BE2C (cell line): Measurements from ENCODE around the gene LYZ.

Experiments
- DNase-seq: peaks from one replicate; pipeline ENCODE4 v3.0.0-alpha.2; 2020
- H3K27me3 ChIP-seq: fragments of 250-450 bp; sonication (Bioruptor Pico); 2 replicates; pipeline ENCODE4 v1.5.1; 2020; ENCODE audit warnings: mild to moderate bottlenecking
- H3K36me3 ChIP-seq: fragments of 250-450 bp; sonication (Bioruptor Pico); 2 replicates; pipeline ENCODE4 v1.5.1; 2020; ENCODE audit warnings: mild to moderate bottlenecking
- H3K4me1 ChIP-seq: fragments of 250-450 bp; sonication (Bioruptor Pico); 2 replicates; pipeline ENCODE4 v1.5.1; 2020
- H3K4me3 ChIP-seq: 2 replicates; pipeline ENCODE4 v1.5.1; 2011; ENCODE audit warnings: low read depth, low read length
- H3K9me3 ChIP-seq: fragments of 250-450 bp; sonication (Bioruptor Pico); 2 replicates; pipeline ENCODE4 v1.5.1; 2020
- CTCF ChIP-seq: IDR thresholded peaks from 2 replicates; pipeline ENCODE4 v1.5.1; 2012; ENCODE audit warnings: mild to moderate bottlenecking, low read depth, low read length

The LYZ gene

DNA sequence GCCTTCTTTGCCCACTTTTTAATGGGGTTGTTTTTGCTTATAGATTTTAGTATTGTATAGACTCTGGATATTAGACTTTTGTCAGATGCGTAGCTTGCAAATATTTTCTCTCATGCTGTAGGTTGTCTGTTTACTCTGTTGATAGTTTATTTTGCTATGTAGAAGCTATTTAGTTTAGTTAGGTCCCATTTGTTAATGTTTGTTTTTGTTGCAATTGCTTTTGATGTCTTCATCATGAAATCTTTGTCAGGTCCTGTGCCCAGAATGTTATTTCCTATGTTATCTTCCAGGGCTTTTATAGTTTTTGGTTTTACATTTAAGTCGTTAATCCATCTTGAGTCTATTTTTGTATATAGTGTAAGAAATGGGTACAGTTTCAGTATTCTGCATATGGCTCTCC lies 30.0 kb upstream of the LYZ start:
- no peaks in the 10 kb centered on the region for H3K36me3 ChIP-seq
- TF ChIP-seq CTCF: no peak
- no peaks in the 10 kb centered on the region for H3K4me1 ChIP-seq
- H3K27me3 ChIP-seq: no peaks in the 10 kb centered on the region; the same call in 1 of the 2 replicates
- no peak overlapping the region for H3K4me3 ChIP-seq
- DNase-seq: no peak
- H3K9me3 ChIP-seq: no peaks in the 10 kb centered on the region

DNA sequence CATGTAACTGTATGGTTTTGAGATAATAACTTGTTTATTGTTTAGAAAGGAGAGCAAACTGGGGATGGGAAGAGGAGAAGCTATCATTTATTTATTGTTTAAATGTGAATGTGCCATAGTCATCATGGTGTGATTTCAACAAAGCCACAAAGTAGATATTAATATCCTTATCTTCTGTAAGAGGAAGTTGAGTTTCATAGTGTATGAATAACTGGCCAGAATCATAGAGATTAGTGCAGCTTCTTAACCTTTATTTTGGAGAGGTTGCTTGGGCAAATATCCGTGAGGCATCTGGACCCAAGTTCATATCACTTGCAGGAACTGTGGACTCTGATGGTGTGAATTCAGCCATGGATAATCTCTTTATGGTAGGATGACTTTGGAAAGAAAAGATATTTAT lies 26.8 kb upstream of the LYZ start:
- Histone ChIP-seq H3K9me3 (no peaks in the 10 kb centered on the region), H3K4me1 (no peaks in the 10 kb centered on the region), H3K36me3 (no peaks in the 10 kb centered on the region), H3K4me3 (no peak overlapping the region), H3K27me3 (peaks cover 10% of the 10 kb centered on the region)
- TF ChIP-seq CTCF: no peak
- DNase-seq: no peak

GRCh38 chr12:69324797-69325466 lies 23.2 kb upstream of the LYZ start:
- Histone ChIP-seq H3K9me3 (no peaks in the 10 kb centered on the region), H3K4me3 (no peak overlapping the region), H3K4me1 (no peaks in the 10 kb centered on the region), H3K27me3 (peaks cover 40% of the 10 kb centered on the region), H3K36me3 (no peaks in the 10 kb centered on the region)
- DNase-seq: no peak
- TF ChIP-seq CTCF: no peak

DNA sequence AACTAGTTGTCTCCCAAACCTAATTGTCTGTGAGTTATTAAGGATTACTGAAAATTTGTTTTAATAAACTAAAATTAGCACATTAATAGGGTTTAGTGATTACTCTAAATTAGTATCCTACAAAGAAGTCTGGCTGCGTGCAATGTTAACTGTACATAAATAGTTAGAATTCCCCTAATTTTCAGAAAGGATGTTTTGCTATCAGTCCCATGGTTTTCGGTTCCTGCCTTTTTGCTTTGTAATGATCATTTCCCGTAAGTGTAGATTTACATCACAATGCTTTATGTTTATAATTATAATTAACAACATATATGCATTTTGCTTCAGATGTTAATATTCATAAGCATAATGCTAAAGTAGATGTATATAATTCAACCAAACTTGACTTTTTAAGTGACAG lies 19.8 kb upstream of the LYZ start:
- H3K4me1 ChIP-seq: no peaks in the 10 kb centered on the region
- no peak for DNase-seq
- H3K27me3 ChIP-seq: peaks cover 63% of the 10 kb centered on the region
- H3K36me3 ChIP-seq: no peaks in the 10 kb centered on the region
- no peak for TF ChIP-seq CTCF
- H3K4me3 ChIP-seq: no peak overlapping the region
- H3K9me3 ChIP-seq: no peaks in the 10 kb centered on the region

- no peaks in the 10 kb centered on the region for H3K9me3 ChIP-seq
- no peak for DNase-seq
- no peak overlapping the region for H3K4me3 ChIP-seq
- no peaks in the 10 kb centered on the region for H3K36me3 ChIP-seq
- no peaks in the 10 kb centered on the region for H3K4me1 ChIP-seq
- TF ChIP-seq CTCF: no peak
- H3K27me3 ChIP-seq: peaks cover 67% of the 10 kb centered on the region
Observed at GRCh38 chr12:69329669-69330428, 18.3 kb upstream of the LYZ start.
